ENCODE results near the gene ALDH3A1.

Gene ALDH3A1

GRCh38 chr17:19713462-19713861 is 34.6 kb downstream of the ALDH3A1 start:
- no peaks in the 10 kb centered on the region for H3K27me3 ChIP-seq (ENCODE audit: insufficient read depth, insufficient read length)
- no peaks in the 10 kb centered on the region for H3K36me3 ChIP-seq (ENCODE audit: insufficient read depth, insufficient read length, low read length)
- TF ChIP-seq YY1 (IDR thresholded peaks at IDR 0.05; ENCODE audit: insufficient read depth, insufficient read length) (no peak), ZNF274 (IDR thresholded peaks at IDR 0.05; ENCODE audit: low read depth, low read length) (no peak), SUZ12 (IDR thresholded peaks at IDR 0.05; ENCODE audit: extremely low read depth, insufficient read depth, insufficient read length) (no peak)
- H3K4me3 ChIP-seq (ENCODE audit: insufficient read length, low read depth), result no peak overlapping the region
- peaks cover 16% of the 10 kb centered on the region for H3K4me1 ChIP-seq (ENCODE audit: insufficient read depth, insufficient read length)
- H3K9me3 ChIP-seq (ENCODE audit: insufficient read depth, low read length), result no peaks in the 10 kb centered on the region
- no peak overlapping the region for H3K9ac ChIP-seq (ENCODE audit: insufficient read length, low read depth)
- DNase-seq (ENCODE audit: low read depth, low spot score), result no peak

GRCh38 chr17:19712436-19713004 is 35.6 kb downstream of the ALDH3A1 start:
- H3K9me3 ChIP-seq (ENCODE audit: insufficient read depth, low read length), result no peaks in the 10 kb centered on the region
- DNase-seq (ENCODE audit: low read depth, low spot score), result no peak
- peaks cover 16% of the 10 kb centered on the region for H3K4me1 ChIP-seq (ENCODE audit: insufficient read depth, insufficient read length)
- no peak overlapping the region for H3K4me3 ChIP-seq (ENCODE audit: insufficient read length, low read depth)
- TF ChIP-seq ZNF274 (IDR thresholded peaks at IDR 0.05; ENCODE audit: low read depth, low read length) (no peak), SUZ12 (IDR thresholded peaks at IDR 0.05; ENCODE audit: extremely low read depth, insufficient read depth, insufficient read length) (no peak), YY1 (IDR thresholded peaks at IDR 0.05; ENCODE audit: insufficient read depth, insufficient read length) (no peak)
- H3K36me3 ChIP-seq (ENCODE audit: insufficient read depth, insufficient read length, low read length), result no peaks in the 10 kb centered on the region
- H3K27me3 ChIP-seq (ENCODE audit: insufficient read depth, insufficient read length), result no peaks in the 10 kb centered on the region
- H3K9ac ChIP-seq (ENCODE audit: insufficient read length, low read depth), result no peak overlapping the region

GRCh38 chr17:19709841-19710240 is 38.3 kb downstream of the ALDH3A1 start:
- DNase-seq (ENCODE audit: low read depth, low spot score), result no peak
- TF ChIP-seq ZNF274 (IDR thresholded peaks at IDR 0.05; ENCODE audit: low read depth, low read length) (no peak), SUZ12 (IDR thresholded peaks at IDR 0.05; ENCODE audit: extremely low read depth, insufficient read depth, insufficient read length) (no peak), YY1 (IDR thresholded peaks at IDR 0.05; ENCODE audit: insufficient read depth, insufficient read length) (no peak)
- Histone ChIP-seq H3K27me3 (ENCODE audit: insufficient read depth, insufficient read length) (no peaks in the 10 kb centered on the region), H3K9ac (ENCODE audit: insufficient read length, low read depth) (no peak overlapping the region), H3K4me3 (ENCODE audit: insufficient read length, low read depth) (no peak overlapping the region), H3K36me3 (ENCODE audit: insufficient read depth, insufficient read length, low read length) (no peaks in the 10 kb centered on the region), H3K9me3 (ENCODE audit: insufficient read depth, low read length) (no peaks in the 10 kb centered on the region), H3K4me1 (ENCODE audit: insufficient read depth, insufficient read length) (peaks cover 26% of the 10 kb centered on the region)

GRCh38 chr17:19708431-19709175 is 39.5 kb downstream of the ALDH3A1 start:
- no peak overlapping the region for H3K9ac ChIP-seq (ENCODE audit: insufficient read length, low read depth)
- H3K36me3 ChIP-seq (ENCODE audit: insufficient read depth, insufficient read length, low read length), result no peaks in the 10 kb centered on the region
- H3K4me3 ChIP-seq (ENCODE audit: insufficient read length, low read depth), result no peak overlapping the region
- peaks cover 28% of the 10 kb centered on the region for H3K4me1 ChIP-seq (ENCODE audit: insufficient read depth, insufficient read length)
- no peak for TF ChIP-seq YY1 (IDR thresholded peaks at IDR 0.05; ENCODE audit: insufficient read depth, insufficient read length)
- TF ChIP-seq ZNF274 (IDR thresholded peaks at IDR 0.05; ENCODE audit: low read depth, low read length), result no peak
- TF ChIP-seq SUZ12 (IDR thresholded peaks at IDR 0.05; ENCODE audit: extremely low read depth, insufficient read depth, insufficient read length), result no peak
- no peak for DNase-seq (ENCODE audit: low read depth, low spot score)
- H3K27me3 ChIP-seq (ENCODE audit: insufficient read depth, insufficient read length), result no peaks in the 10 kb centered on the region
- H3K9me3 ChIP-seq (ENCODE audit: insufficient read depth, low read length), result no peaks in the 10 kb centered on the region

- Histone ChIP-seq H3K36me3 (ENCODE audit: insufficient read depth, insufficient read length, low read length) (no peaks in the 10 kb centered on the region), H3K4me1 (ENCODE audit: insufficient read depth, insufficient read length) (peaks cover 31% of the 10 kb centered on the region)
- TF ChIP-seq ZNF274 (IDR thresholded peaks at IDR 0.05; ENCODE audit: low read depth, low read length) (no peak), YY1 (IDR thresholded peaks at IDR 0.05; ENCODE audit: insufficient read depth, insufficient read length) (no peak), SUZ12 (IDR thresholded peaks at IDR 0.05; ENCODE audit: extremely low read depth, insufficient read depth, insufficient read length) (no peak)
Measured at GRCh38 chr17:19707728-19708221, 40.3 kb downstream of the ALDH3A1 start.

GRCh38 chr17:19706791-19707727 is 41.0 kb downstream of the ALDH3A1 start:
- no peak overlapping the region for H3K9ac ChIP-seq (ENCODE audit: insufficient read length, low read depth)
- TF ChIP-seq YY1 (IDR thresholded peaks at IDR 0.05; ENCODE audit: insufficient read depth, insufficient read length), result no peak
- TF ChIP-seq SUZ12 (IDR thresholded peaks at IDR 0.05; ENCODE audit: extremely low read depth, insufficient read depth, insufficient read length), result no peak
- TF ChIP-seq ZNF274 (IDR thresholded peaks at IDR 0.05; ENCODE audit: low read depth, low read length), result no peak
- no peaks in the 10 kb centered on the region for H3K9me3 ChIP-seq (ENCODE audit: insufficient read depth, low read length)
- DNase-seq (ENCODE audit: low read depth, low spot score), result no peak
- no peak overlapping the region for H3K4me3 ChIP-seq (ENCODE audit: insufficient read length, low read depth)
- peaks cover 28% of the 10 kb centered on the region for H3K4me1 ChIP-seq (ENCODE audit: insufficient read depth, insufficient read length)
- no peaks in the 10 kb centered on the region for H3K36me3 ChIP-seq (ENCODE audit: insufficient read depth, insufficient read length, low read length)
- no peaks in the 10 kb centered on the region for H3K27me3 ChIP-seq (ENCODE audit: insufficient read depth, insufficient read length)

More at GRCh38 chr17:19707728-19708221, 40.3 kb downstream of the ALDH3A1 start:
- Histone ChIP-seq H3K9ac (ENCODE audit: insufficient read length, low read depth) (no peak overlapping the region), H3K27me3 (ENCODE audit: insufficient read depth, insufficient read length) (no peaks in the 10 kb centered on the region), H3K9me3 (ENCODE audit: insufficient read depth, low read length) (no peaks in the 10 kb centered on the region), H3K4me3 (ENCODE audit: insufficient read length, low read depth) (no peak overlapping the region)
- no peak for DNase-seq (ENCODE audit: low read depth, low spot score)

Measured in NT2/D1 (cell line).